Brain pericyte (primary cell): ENCODE data around the gene TRIM9.
"Not testable (repeated sequence)": the region's sequence is repeated elsewhere in the genome, so short reads cannot be mapped to it uniquely, and the experiment has no call there.

Experiments
- DNase-seq: peaks from one replicate; pipeline ENCODE4 v3.0.0-alpha.2; 2012; ENCODE audit warnings: low read depth, low spot score

TRIM9 gene

DNA sequence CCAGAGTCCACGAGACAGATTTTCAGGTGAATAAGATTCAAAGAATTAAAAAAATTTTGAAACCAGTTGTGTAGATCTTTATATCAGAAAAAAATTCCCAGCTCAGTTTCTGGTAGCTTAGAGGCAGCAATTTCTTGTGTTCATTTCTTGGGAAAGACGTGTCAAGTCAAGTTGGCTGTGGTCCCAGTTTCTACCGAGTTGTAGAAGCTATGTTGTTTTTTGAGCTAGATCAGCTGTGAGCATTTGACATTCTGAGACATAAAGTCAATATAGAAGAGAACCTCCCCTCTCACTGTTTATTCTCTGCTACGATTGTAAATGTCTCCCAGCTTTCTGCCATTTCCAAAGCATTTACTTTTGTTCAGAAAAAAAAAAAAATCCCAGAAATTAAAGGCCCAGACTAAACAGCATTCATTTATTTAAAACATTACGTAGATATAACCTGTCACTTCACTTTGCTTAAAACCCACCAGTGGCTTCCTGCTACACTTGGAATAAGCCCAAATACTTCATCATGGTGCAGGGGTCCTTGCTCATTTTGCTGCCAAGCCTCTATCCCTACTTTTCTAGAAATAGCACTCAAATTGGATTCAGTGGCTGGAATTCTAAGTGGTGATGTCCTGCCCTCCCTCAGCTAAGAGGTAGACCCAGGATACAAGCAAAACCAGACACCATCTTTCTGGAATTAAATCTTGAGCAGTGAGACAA lies 130.1 kb downstream of the TRIM9 start:
- peak; percentile 85 for DNase-seq

- DNase-seq: no peak
Measured at GRCh38 chr14:50963919-50964318, 131.0 kb downstream of the TRIM9 start.

GRCh38 chr14:50961605-50962221 lies 133.2 kb downstream of the TRIM9 start:
- DNase-seq: no peak

DNA sequence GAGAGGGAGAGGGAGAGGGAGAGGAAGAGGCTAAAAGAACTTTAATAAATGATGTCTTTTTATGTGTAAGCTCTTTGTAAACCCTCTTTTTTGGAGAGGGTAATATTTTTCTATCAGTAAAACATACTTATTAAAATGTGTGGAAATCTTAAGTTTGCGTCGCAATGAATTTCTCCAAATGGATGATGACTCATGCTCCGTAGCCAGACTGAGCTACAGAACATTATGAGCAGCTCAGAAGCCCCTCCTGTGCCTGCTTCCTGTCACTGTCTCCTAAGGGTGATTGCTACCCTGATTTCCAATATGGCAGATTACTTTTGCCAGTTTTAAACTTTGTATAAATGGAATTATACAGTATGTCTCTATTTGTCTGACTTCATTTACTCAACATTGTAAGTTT lies 137.6 kb downstream of the TRIM9 start:
- no peak for DNase-seq

GRCh38 chr14:50956421-50956820 lies 138.5 kb downstream of the TRIM9 start:
- DNase-seq: not testable (repeated sequence)

- DNase-seq: no peak
Measured at GRCh38 chr14:50955373-50956043, 139.4 kb downstream of the TRIM9 start.

GRCh38 chr14:50954811-50955372 lies 140.0 kb downstream of the TRIM9 start:
- no peak for DNase-seq

- no peak for DNase-seq
Measured at GRCh38 chr14:50953502-50953901, 141.4 kb downstream of the TRIM9 start.

- DNase-seq: no peak
Measured at GRCh38 chr14:50951032-50951431, 143.9 kb downstream of the TRIM9 start.

DNA sequence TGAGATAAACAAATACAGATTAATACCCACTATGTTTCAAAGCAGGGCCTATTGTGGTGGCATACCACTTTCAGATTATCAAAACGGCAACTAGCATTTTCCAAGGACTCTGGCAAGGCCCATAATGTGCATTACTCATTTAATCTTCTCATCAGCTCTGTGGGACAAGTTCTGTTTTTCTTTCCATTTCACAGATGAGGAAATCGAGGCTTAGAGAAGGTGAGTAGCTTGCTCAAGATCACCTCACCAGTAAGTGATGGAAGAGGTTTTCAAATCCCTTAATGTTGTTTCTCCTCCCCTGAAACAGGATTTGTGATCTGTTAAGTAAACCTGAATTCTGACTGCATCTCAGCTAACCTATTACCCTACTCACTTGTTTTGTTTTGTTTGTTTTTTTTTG lies 146.7 kb downstream of the TRIM9 start:
- no peak for DNase-seq

- DNase-seq: no peak
Measured at GRCh38 chr14:50947446-50947845, 147.5 kb downstream of the TRIM9 start.

DNA sequence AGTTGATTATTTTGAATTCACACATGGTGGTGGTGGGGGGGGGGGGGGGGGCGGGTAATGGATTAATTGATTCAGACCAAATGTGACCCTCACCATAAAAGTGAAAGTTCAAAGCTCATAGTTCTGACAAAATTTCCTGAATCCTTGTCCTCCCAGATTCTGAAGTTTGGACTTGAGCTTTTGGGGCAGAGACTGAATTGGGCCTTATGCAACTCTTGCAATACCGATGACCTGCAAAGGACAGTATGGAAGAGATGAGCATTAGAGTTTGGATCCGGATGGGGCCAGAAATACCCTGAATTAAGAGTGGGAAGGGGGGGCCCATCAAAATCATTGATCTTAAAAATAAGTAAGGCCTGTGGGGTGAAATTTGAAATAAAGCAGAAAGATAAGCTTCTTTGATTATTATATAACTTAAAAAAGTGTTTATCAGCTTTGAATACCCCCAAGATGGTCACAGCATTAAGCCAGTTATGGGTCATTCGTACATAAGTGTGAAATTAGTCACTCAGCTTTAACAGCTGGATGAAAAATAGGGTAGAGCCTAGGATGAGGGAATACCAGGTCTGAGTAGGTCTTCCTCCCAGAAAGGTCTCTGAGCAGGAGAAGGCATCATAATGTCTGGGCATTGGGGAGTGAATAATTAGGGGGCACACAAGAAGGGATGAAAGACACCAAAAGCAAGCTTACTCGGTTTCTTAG lies 148.5 kb downstream of the TRIM9 start:
- DNase-seq: no peak

- no peak for DNase-seq
Measured at GRCh38 chr14:50944647-50945413, 150.1 kb downstream of the TRIM9 start.

DNA sequence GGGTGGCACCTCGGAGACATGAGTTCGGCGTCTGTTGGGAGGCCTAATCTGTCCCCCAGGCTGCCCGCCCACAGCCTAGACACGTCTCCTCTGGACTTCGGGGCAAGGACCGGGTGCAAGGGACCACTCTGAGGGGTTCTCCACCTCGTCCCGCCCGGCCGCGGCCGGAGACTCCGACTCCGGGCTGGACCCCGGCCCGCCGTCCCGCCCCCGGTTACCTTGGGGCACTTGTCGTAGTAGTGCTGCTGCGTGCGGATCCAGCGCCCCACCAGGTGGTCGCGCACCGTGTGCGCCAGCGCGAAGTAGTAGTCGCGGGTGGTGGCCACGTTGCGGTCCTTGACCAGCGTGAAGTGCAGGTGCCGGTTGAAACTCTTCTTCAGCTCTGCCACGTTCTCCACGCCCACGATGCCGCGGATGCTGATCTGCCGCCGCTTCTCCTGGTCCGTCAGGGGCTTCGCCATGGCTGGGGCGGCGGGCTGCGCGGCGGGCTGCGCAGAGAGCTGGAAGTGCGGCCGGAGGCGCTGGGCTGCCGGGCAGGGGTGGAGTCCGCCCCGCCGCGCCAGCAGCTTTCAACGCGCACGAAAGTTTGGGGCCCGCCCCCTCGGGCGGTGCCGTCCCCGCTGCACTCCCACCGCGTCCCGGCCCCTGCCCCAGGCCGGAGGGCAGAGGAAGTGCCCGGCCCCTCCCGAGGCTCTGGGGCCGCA lies 150.8 kb downstream of the TRIM9 start, which contains the start of gene PYGL:
Gene PYGL, minus strand, starts transcription at position 541 of the 704 bp plus-strand sequence. Its CDS starts 80 bp downstream, at position 461.
- no peak for DNase-seq

GRCh38 chr14:50943261-50943942 lies 151.5 kb downstream of the TRIM9 start:
- DNase-seq: no peak

- DNase-seq: not testable (repeated sequence)
Measured at GRCh38 chr14:50941638-50942037, 153.3 kb downstream of the TRIM9 start.

GRCh38 chr14:50941151-50941550 lies 153.8 kb downstream of the TRIM9 start:
- no peak for DNase-seq

- DNase-seq: no peak
Measured at GRCh38 chr14:50937800-50938199, 157.1 kb downstream of the TRIM9 start.

DNA sequence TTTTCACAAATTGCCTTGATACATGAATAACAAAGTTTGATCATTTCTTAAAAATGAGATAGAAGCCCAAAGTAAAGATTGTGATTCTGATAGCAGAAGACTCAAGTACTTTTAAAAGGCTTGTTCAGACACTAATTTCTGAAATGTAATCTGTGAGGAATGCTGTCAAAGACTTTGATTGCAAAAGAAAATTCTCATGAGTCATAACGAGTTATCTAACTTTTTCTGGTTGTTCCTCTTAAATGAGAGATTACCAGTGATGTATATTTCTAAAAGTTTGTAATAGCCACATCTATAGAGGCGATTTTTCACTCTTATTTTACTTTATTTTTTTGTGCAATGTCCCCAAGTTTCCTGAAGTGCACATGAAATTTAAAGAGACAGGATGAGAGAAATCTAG lies 157.6 kb downstream of the TRIM9 start:
- DNase-seq: no peak

DNA sequence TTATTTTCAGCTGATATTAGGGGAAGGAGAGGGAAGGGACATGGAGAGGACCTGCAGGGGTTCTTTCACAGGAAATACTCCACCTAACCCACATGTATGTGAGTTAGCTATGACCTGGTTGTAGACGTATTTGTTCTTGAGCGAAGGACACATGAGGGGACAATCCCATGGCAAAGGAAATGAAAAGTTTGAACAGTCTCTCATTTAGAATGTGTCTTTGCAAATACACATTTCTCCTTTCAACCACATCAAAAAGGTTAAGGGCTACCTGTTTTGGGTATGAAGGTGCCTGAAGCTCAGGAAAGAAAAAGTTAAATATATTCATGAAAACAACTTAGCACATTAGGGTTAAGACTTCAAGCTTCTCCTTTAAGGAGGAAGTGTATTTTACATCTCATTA lies 158.0 kb downstream of the TRIM9 start:
- DNase-seq: no peak
